Dedifferentiated amniotic fluid mesenchymal stem cell (primary cell): Measurements from ENCODE around the gene FKBP15.
A peak's percentile ranks its signal among the peaks of the same experiment; 100 is the strongest.
"Not testable (repeated sequence)": the region's sequence is repeated elsewhere in the genome, so short reads cannot be mapped to it uniquely, and the experiment has no call there.

ENCODE experiments used
- DNase-seq: peaks from one replicate; pipeline ENCODE4 v3.0.0-alpha.2; 2016; ENCODE audit errors: extremely low spot score

The FKBP15 gene

GRCh38 chr9:113179839-113180238 is 41.2 kb downstream of the FKBP15 start:
- no peak for DNase-seq

DNA sequence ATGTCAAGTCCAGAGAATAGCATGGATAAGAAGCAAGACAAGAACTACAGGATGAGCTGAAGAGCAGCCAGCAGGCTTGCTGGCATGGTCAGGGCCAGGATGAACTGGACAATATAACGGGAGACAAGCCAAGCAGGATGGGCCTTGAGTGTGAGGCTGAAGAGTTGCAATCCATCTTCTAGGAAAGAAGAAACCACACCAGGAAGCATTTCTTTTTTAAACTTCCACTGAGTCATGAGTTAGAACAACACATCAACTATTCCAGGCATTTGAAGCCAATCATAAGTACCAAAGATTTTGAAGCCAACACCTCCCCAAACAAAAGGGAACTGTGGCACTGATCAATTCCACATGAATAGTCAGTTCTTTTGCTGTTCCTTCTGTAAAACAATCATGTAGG is 43.0 kb downstream of the FKBP15 start:
- peak; percentile 21 for DNase-seq

GRCh38 chr9:113177251-113177650 is 43.8 kb downstream of the FKBP15 start:
- DNase-seq: no peak

DNA sequence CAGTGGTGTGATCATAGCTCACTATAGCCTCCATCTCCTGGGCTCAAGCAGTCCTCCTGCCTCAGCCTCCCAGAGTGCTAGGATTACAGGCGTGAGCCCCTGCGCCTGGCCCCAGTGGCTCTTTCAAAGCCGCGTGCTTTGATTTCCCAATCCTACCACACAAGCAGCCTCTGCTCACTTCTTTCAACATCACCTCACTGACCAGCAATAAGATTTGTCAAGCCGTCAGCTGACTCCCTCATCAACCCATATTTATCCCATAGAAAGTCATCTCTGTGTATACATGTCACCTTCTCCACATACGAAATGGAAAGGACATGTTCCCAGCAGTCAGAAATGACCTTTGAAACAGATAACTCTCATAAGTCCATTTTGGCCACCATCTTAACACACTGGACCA is 44.3 kb downstream of the FKBP15 start:
- DNase-seq: no peak

GRCh38 chr9:113173341-113173740 is 47.7 kb downstream of the FKBP15 start:
- DNase-seq: no peak

DNA sequence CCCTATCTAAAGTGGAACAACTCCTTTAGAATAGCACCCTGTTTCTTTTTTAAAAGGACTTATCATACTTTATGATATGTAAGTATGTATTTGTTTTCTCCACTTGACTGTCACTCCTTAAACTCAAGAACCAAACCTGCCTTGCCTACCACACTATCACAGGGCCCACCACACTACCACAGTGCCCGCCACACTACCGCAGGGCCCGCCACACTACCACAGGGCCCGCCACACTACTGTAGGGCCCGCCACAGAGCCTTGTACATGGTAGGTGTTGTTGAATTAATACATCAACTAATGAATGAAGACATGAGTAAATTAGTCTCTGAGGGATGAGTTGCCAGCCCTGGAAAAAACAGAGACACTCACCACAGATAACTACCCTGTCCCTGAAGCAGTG is 52.3 kb downstream of the FKBP15 start:
- DNase-seq: no peak

DNA sequence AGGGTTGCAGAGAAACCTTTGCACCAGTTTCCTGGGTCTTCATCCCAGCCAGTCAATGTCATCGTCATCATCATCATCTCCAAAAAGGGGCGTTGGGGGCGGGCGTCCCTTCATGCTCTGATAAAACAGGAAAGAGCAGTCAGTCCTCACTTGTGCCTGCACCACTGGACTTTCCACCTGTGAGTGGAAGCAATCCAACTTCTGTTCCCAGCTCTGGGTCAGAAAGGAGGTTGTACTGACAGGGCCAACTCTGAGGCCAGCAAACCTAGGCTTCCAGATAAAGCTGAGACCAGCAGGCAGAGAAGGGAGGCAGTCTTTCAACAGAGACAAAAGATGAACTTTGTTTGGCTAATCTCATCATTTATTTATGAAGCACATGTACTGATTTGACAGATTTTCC is 55.0 kb downstream of the FKBP15 start:
- no peak for DNase-seq

- no peak for DNase-seq
Measured at GRCh38 chr9:113164536-113165300, 56.4 kb downstream of the FKBP15 start.

GRCh38 chr9:113163001-113163400 is 58.1 kb downstream of the FKBP15 start:
- DNase-seq: no peak

GRCh38 chr9:113160571-113160970 is 60.5 kb downstream of the FKBP15 start:
- no peak for DNase-seq

DNA sequence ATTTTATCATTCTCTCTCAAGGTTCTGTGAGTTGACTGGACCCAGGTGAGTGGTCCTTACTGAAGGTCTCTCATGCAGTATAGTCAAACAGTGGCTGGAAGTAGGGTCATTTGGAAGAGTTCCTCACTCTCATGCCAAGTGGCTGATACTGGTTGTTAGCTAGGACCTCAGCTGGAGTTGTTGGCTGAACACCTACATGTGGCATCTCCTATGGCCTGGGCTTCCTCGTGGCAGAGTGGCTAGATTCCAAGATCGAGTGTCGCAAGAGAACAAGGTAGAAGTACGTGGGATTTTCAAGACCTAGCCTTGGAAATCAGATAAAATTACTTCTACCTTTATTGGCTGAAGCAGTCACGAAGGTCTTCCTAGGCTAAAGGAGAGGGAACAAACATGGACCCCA is 62.6 kb downstream of the FKBP15 start:
- no peak for DNase-seq

DNA sequence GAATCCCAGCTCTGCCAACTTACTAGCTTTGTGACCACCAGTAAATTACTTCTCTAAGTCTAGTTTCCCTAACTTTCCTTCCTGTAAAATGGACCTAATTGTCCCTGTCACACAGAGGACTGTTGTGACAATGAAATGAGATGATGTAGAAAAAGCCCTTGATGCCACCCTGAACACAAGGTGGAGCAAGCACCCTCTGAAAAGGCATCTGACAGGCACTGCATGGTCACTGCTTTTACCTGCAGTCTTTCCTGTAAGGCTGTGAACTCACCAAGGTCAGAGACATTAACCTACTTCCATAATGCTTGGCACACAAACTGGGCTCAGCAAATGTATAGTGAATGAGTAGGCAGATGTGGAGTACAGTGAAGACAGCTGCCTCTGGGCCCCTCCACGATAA is 64.2 kb downstream of the FKBP15 start:
- DNase-seq: no peak

- no peak for DNase-seq
Measured at GRCh38 chr9:113155911-113156588, 65.0 kb downstream of the FKBP15 start.

- no peak for DNase-seq
Measured at GRCh38 chr9:113154946-113155345, 66.1 kb downstream of the FKBP15 start.

- no peak for DNase-seq
Measured at GRCh38 chr9:113154471-113154870, 66.6 kb downstream of the FKBP15 start.

- no peak for DNase-seq
Measured at GRCh38 chr9:113153599-113153998, 67.5 kb downstream of the FKBP15 start.

DNA sequence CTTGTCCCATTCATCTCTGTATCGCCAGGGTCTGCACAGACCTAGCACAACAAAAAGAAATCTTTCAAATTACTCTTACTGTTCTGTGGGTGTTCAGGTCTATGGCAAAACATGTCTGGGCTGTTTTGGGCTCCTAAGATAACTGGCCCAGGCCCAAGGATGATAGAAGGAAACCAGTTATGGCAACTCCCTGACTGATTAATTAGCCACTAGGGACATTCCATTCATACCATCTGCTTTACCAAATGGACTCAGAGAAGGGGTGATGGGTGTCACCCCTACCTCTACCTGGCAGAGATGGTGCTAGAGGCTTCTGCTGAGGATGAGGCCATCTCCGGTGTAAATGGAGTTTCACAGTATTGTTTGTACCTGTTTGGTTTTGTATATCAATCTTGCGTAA is 68.4 kb downstream of the FKBP15 start:
- no peak for DNase-seq

DNA sequence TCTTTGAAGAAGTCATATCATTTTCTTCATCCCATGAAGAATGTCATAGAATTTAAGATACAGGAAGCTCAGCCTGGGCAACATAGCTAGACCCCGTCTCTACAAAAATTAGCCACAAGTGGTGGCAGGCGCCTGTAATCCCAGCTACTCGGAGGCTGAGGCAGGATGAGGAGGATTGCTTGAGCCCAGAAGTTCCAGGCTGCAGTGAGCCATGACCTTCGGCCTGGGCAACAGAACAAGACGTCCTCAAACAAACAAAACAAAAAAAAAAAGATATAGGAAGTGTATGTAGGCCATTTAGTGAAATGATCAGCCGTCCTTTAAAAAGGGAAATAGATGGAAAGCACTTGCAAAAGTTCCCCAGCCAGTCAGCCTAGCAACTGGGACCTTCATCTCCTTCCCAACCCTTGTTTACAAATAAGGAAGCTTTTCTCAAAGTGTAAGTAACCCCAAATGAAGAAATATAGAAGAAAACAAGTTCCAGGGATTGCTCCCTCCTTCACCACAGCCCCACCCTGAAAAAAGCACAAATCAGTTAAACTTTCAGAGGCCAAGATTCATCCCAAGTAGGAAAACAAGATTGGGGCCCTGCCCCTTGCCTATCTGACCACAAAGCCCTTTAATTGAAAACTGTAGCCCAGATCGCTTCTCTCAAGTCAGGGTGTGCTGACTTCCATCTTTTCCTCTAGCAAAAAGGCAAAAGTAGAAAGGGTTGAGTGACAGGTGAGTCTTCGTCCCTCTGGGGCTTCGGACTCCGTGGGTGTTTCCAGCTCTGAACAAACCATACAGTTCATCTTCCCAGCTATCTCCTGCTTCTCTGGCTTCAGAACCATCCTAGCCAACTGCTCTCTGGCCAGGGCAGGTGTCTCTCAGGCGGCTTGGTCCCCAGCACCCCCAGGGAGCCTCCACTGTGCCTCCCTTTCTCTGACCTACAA is 69.1 kb downstream of the FKBP15 start:
- no peak for DNase-seq

- DNase-seq: peak; percentile 59
Measured at GRCh38 chr9:113150670-113151611, 70.1 kb downstream of the FKBP15 start, which contains the start of gene SLC31A2. Gene SLC31A2 (plus strand): TSS chr9:113151007. CDS start chr9:113151075, 68 bp downstream.

- not testable (repeated sequence) for DNase-seq
Measured at GRCh38 chr9:113149561-113149960, 71.5 kb downstream of the FKBP15 start.
